GM19035 (cell line): ENCODE results near the gene GMDS.
"Not testable (repeated sequence)": the region's sequence is repeated elsewhere in the genome, so short reads cannot be mapped to it uniquely, and the experiment has no call there.

Source experiments
- ATAC-seq: cut with Tn5 transposase; IDR thresholded peaks from one replicate; pipeline ENCODE4 v1.9.1; 2021; ENCODE audit not compliant: unreplicated experiment

Gene GMDS

DNA sequence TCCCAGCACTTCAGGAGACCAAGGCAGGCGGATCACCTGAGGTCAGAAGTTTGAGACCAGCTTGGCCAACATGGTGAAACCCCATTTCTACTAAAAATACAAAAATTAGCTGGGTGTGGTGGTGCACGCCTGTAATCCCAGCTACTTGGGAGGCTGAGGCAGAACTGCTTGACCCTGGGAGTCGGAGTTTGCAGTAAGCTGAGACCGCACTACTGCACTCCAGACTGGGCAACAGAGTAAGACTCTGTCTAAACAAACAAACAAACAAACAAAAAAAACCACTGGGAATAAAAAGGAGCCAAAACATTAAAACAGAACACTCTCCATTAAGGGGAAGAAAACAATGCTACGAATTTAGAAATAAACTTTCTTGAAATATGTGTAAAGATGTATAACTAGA is 576.9 kb downstream of the GMDS start:
- not testable (repeated sequence) for ATAC-seq

DNA sequence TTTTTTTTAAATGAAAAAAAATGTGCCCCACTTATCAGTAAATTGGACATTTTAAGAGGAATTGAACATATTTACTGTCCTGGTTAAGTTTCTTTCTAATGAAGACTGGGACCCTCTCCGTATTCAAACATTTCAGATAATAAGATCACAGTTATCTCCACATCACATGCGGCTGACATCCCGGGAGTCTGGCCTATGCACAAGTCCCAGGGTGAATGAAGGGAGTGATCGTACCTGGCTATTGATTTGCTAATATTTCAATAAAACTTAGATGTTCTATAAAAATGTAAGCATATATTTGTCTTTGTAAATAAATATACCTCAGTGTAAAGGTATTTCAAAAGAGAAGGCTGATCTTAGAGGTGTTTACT is 577.6 kb downstream of the GMDS start:
- ATAC-seq = no peak

DNA sequence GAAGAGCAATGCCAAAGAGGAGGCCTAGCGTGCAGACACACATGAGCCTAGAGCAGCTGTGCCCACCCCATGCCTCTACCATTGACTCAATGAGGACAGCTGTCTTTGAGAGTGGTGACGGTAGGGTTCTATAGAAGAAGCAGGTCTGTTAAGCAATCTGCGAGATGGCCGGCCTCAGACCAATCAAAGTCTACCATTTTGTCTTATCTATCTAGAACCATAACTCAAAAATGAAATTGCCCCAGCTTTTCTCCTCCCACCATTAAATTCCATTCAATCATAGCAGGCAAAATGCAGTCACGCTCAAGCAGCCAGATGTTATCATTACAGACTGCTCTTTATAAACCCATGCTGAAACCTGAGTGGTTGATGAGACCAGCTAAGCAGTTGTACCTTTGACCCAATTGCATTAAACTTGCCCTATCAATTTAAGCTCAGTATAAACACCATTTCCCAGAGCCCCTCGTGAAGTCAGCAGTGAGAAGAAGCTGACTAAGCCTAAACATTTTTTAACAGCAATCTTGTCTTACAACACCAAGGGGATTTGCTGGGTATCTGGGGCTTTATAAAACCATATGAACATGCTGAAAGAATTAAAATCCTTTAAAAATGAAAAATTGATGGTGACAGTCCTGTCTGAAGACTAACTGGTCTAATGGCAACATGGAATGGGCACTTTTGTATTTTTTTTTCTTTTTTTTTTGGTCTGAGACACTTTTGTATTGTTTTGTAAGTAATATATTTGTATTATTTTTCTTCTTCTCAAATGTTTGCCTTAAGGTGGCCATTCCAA is 578.2 kb downstream of the GMDS start:
- ATAC-seq = no peak

DNA sequence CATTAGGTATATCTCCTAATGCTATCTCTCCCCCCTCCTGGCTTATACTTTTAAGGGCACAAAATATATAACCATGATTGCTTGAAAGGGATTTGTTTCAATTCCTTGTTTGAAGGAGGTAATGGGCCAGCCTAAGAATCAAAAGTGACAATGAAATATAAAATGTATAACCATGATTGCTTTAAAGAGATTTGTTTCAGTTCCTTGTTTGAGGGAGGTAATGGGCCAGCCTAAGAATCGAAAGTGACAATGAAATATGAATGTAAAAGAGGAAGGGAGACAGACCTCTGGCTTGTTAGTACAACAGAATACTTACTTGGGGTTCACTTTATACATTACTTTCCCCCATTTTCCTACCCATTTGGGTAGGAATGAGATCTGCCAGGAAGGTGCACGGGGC is 580.2 kb downstream of the GMDS start:
- peak; percentile 97 for ATAC-seq

DNA sequence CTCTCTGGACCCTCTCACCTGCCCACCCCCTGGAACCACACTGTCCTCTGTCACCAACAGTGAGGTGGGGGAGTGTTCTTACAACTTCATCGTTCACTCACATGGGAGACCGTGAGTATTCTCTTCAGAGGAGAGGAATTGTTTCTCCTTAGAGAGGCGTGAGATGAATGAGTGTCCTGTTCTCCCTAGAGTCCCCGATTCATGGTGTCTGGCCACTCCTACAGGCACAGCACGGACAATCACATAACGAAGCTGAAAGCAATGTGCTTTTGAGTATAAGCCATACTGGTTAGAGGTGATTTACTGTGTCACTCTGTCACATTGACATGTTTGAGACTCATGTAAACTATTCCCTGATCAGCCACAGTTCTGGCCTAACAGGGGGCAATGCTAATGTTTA is 581.1 kb downstream of the GMDS start:
- ATAC-seq = no peak

GRCh38 chr6:1663511-1663910 is 581.9 kb downstream of the GMDS start:
- no peak for ATAC-seq

GRCh38 chr6:1662534-1662933 is 582.9 kb downstream of the GMDS start:
- no peak for ATAC-seq

GRCh38 chr6:1659816-1660215 is 585.6 kb downstream of the GMDS start:
- no peak for ATAC-seq

GRCh38 chr6:1658212-1659005 is 587.0 kb downstream of the GMDS start:
- ATAC-seq = no peak

- ATAC-seq = no peak
These were observed 587.6 kb downstream of the GMDS start for GRCh38 chr6:1657771-1658165.

GRCh38 chr6:1657116-1657770 is 588.2 kb downstream of the GMDS start:
- no peak for ATAC-seq

- ATAC-seq = no peak
These were observed 591.4 kb downstream of the GMDS start for GRCh38 chr6:1654054-1654453.

- ATAC-seq = no peak
These were observed 592.6 kb downstream of the GMDS start for GRCh38 chr6:1652842-1653241.

- ATAC-seq = no peak
These were observed 594.0 kb downstream of the GMDS start for GRCh38 chr6:1651362-1651761.

DNA sequence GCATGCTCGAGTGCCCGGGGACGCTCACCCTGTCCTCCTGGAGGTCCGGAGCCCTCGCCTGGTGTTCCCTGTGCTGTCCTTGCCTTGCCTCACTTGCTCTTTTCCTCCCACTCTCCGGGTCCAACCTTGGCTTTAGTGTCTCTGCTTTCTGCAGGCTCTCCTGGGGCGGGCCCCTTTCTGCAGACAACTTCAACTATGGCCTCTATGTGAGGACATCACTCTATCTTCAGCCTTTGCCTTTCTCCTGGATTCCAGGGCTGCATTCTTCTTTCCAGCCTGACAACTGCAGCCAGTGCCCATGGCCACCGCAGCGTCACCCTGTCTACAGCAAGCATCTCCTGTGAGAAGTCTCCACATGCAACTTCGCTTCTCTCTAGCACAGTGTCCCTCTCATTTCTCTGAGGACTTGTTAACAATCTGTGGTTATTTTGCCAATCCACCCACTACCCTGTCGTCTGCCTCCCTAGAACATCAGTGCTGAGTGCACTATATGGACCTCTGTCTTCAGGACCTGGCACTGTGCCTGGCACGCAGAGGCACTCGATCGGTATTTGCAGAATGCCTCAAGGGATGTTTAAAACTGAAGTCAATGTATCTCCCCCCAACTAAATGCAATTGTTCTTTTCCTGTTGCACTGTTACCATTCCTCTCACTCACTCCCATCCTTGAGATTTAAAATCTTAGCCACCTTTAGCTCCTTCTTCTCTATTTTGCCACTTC is 599.8 kb downstream of the GMDS start:
- ATAC-seq = no peak

DNA sequence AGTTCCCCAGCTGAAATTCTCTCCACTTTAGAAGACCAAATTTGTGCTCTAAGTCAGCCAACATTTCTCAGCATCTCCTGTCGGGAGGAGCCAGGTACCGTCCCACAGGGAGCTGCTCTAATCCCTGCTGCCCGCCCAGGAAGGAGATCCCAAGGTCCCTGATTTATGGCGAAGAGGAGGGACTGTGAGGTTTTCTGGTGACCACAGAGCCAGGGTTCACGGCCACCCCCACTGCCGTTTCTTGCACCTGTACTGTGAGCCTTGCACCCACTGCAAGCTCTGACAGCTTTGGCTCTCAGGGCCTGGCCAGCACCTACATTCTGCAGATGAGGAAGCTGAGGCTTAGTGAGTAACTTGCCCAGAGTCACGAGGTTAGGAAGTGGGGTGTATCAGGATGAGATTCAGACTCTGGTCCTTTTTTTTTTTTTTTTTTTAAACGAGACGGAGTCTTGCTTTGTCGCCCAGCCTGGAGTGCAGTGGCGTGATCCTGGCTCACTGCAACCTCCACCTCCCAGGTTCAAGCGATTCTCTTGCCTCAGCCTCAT is 600.8 kb downstream of the GMDS start:
- ATAC-seq = no peak

DNA sequence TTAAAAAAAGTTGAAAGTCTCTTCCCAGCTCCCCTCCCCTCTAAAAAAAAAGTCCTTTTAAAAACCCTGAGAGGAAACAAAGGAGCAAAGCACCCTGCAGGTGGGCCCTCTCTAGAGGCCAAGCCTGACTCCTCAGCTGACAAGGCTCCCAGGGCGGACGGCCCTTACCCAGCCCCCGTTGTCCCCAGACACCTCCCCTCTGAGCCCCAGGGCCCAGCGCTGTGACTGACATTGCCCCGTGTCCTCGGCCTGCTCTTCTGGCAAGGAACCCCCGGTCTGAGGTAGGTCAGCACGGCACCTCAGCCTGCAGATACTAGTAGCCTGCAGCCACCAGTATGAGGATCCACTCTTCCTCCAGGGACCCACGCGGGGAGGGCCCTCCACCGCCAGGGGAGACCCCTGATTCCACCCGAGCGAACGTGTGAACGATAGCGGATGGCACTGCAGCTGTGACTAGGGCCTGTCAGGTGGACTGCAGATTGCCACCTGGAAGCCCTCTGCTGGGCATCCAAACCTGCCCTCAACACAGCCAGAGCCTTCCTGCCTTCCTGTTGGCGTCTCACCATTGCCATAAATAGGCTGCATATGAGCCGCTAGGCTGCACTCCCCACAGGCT is 601.5 kb downstream of the GMDS start:
- ATAC-seq = no peak

DNA sequence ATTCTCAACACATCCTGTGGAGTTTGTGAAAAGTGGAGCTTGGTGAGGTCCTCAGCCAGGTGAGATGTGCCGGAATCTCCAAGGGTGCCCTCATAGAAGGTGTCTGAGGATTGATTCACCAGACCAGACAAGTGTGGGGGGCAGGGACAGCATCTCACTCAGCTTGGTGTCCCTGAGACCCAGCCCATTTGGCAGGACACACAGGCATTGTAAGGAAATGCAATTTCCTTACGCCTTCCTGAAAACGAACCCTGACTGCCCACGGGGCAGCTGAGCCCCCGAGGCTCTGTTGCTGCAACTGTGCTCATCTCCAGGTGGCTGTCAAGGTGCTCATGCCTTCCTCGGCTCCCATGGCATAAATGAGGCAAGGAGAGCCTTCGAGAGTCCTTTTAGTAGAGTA is 602.3 kb downstream of the GMDS start:
- no peak for ATAC-seq

GRCh38 chr6:1641343-1641885 is 604.0 kb downstream of the GMDS start:
- ATAC-seq = no peak

DNA sequence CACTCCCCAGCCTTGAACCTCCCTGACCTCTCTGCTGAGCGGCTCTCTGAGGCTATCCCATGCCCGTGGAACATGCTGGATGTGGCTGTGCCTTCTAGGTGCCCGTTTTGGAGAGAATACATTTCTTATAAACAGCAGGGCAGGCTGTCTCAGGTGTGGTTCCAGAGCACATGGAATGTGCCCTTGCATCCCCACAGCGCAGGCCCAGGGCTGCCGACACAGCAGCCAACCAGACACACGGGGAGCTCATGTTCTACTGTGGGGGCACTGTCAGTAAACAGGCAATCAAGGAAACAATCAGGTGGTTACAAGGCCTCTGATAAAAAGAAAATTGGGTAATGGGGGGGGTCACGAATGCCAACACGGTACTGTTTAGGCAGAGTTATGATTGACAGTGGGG is 604.9 kb downstream of the GMDS start:
- ATAC-seq = no peak
